T-helper 9 cell (primary cell): ENCODE results near the gene USP10.

ENCODE experiments used
- DNase-seq: peaks from one replicate; pipeline ENCODE4 v3.0.0-alpha.2; 2020

Gene USP10

DNA sequence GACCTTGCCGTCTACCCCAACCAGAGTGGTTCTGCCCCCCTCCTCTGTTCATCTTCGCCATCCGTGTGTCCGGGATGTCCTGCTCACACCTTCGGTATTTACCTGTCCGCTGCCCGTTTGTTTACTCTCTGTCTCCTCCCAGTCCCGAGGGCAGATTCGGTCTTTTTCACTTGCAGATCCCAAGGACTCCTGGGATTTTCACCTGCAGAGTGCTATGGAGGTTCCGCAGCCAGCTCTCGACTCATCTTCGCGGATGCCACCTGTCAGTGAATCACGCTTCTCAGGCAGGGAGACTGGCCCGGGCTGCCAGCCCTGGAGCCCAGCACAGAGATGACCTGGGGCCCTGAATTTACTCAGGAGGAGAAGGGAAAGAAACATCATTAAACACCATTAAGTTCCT is 128.1 kb downstream of the USP10 start:
- no peak for DNase-seq

DNA sequence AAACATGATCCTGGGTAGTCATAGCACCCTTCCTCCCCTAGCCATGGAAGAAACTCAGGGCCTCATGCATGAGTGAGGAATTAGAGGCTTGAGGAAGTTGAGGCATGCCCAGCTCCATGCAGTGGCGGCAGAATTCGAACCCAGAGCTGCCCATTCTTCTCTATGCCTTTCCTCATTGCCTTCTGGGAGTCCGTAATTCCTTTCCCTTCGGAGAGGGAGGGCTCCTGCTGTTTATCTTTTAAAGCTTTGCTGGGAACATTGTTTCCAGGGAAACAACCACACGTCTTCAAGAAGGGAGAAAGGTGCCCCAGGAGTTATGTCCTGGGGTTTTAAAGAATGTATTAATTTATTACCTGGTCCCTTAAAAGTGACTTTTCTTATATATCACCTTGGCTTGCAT is 128.5 kb downstream of the USP10 start:
- no peak for DNase-seq
